Measurements from ENCODE around the gene DCAF16.

The DCAF16 gene

GRCh38 chr4:17757621-17758020 is 52.9 kb downstream of the DCAF16 start:
- no peak overlapping the region for H3K27ac ChIP-seq
- no peak overlapping the region for H3K4me3 ChIP-seq

- Histone ChIP-seq H3K27ac (no peak overlapping the region), H3K4me3 (no peak overlapping the region)
Observed at GRCh38 chr4:17753646-17754045, 56.9 kb downstream of the DCAF16 start.

Measured in skin epidermis (tissue), 12 donors.